H1 (cell line): ENCODE measurements around the gene CEP41.

Experiments used
- BACH1 ChIP-seq: IDR thresholded peaks from 2 replicates; pipeline ENCODE4 v1.6.1; 2012; ENCODE audit warnings: low read length, improper control_type of control experiment
- BRCA1 ChIP-seq: IDR thresholded peaks from 2 replicates; pipeline ENCODE4 v1.6.1; 2012; ENCODE audit warnings: low read depth, low read length, improper control_type of control experiment
- CEBPB ChIP-seq: IDR thresholded peaks from 2 replicates; pipeline ENCODE4 v1.6.1; 2012; ENCODE audit warnings: low read depth, low read length
- CTCF ChIP-seq, 3 experiments: IDR thresholded peaks; 1 replicate in 2 of 3; 2 replicates in 1 of 3; pipeline versions ENCODE4 v1.5.1 to v1.6.1; 2011; ENCODE audit warnings: low read length in 3 of 3, mild to moderate bottlenecking in 3 of 3, inconsistent platforms in 2 of 3, low read depth in 1 of 3, moderate library complexity in 1 of 3; ENCODE audit not compliant: insufficient read depth in 1 of 3; ENCODE audit errors: control extremely low read depth in 1 of 3
- EZH2 ChIP-seq: fragments of 200-600 bp; sonication (generic); IDR thresholded peaks from 2 replicates; pipeline ENCODE4 v1.7.1; 2012; ENCODE audit warnings: low read depth, mild to moderate bottlenecking, moderate library complexity, low read length, inconsistent platforms; ENCODE audit not compliant: severe bottlenecking
- JUND ChIP-seq: IDR thresholded peaks from 2 replicates; pipeline ENCODE4 v1.6.1; 2011; ENCODE audit warnings: mild to moderate bottlenecking, improper control_type of control experiment, low read length
- POLR2A ChIP-seq, 2 experiments: IDR thresholded peaks; 1 replicate in 1 of 2; 2 replicates in 1 of 2; pipeline ENCODE4 v1.6.1; 2011; ENCODE audit warnings: low read depth in 2 of 2, low read length in 2 of 2, mild to moderate bottlenecking in 2 of 2; ENCODE audit errors: control extremely low read depth in 1 of 2
- RAD21 ChIP-seq, 2 experiments: IDR thresholded peaks in 1 of 2; conservative IDR thresholded peaks in 1 of 2; 2 replicates each; pipeline ENCODE4 v1.6.1; 2011; ENCODE audit warnings: low read depth in 2 of 2, low read length in 2 of 2, improper control_type of control experiment in 1 of 2, inconsistent platforms in 1 of 2, mild to moderate bottlenecking in 1 of 2, moderate library complexity in 1 of 2

GRCh38 chr7:130386876-130387275 lies 53.9 kb downstream of the CEP41 start:
- TF ChIP-seq BRCA1 (no peak), RAD21 (IDR thresholded peaks at IDR 0.05 in 1 of 2, conservative IDR thresholded peaks at IDR 0.05 in 1 of 2; ENCODE audit: low read depth in 2 of 2, low read length in 2 of 2) (no peak), CTCF (IDR thresholded peaks at IDR 0.05; ENCODE audit: control extremely low read depth in 1 of 3, insufficient read depth in 1 of 3, low read depth in 1 of 3, low read length in 3 of 3) (no peak), CEBPB (no peak), JUND (no peak), EZH2 (no peak), POLR2A (IDR thresholded peaks at IDR 0.05; ENCODE audit: control extremely low read depth in 1 of 2, low read depth in 2 of 2, low read length in 2 of 2) (no peak), BACH1 (no peak)
